IMR-90 (cell line): ENCODE results near the gene KDM3B. TPM values are rescaled to one million over a fixed set of nuclear protein-coding genes. Genes with fewer than 3 reads are reported as not detected.

ENCODE experiments used
- ATAC-seq: fragments of 200-7000 bp; cut with Tn5 transposase; 2 replicates; pipeline ENCODE4 v1.9.1; 2020; ENCODE audit warnings: low read depth, mild to moderate bottlenecking, moderate library complexity
- BruUV-seq: library from RNA; stranded (reverse); fragments of 400-500 nt; replicated peaks from 2 replicates; lab custom pipeline; 2021; lab: Mats Ljungman, UMichigan
- CTCF ChIA-PET: fragments of 300-600 bp; formaldehyde crosslinking; extraction: SDS; loops from one replicate; lab custom pipeline; 2021; ENCODE audit warnings: antibody characterized with exemption; lab: Yijun Ruan, JAX
- POLR2A ChIA-PET: fragments of 300-600 bp; sonication (Branson Sonifier 250); formaldehyde crosslinking; loops from one replicate; lab custom pipeline; 2022; ENCODE audit warnings: antibody characterized with exemption; ENCODE audit not compliant: unreplicated experiment; lab: Charles Lee
- DNase-seq: peaks from one replicate; pipeline ENCODE4 v3.0.0; 2013
- H2AFZ ChIP-seq: replicated peaks from 2 replicates; pipeline ENCODE3; 2013; ENCODE audit warnings: low read length, mild to moderate bottlenecking; ENCODE audit not compliant: poor library complexity
- H2AK5ac ChIP-seq: 2 replicates; pipeline ENCODE4 v1.6.1; 2013; ENCODE audit warnings: low read depth, low read length, inconsistent platforms
- H2AK9ac ChIP-seq: replicated peaks from 2 replicates; pipeline ENCODE3; 2013; ENCODE audit warnings: mild to moderate bottlenecking, low read depth, low read length, moderate library complexity; ENCODE audit not compliant: poor library complexity
- H2BK120ac ChIP-seq: 2 replicates; pipeline ENCODE4 v1.6.1; 2013; ENCODE audit warnings: low read depth, low read length, inconsistent platforms
- H2BK15ac ChIP-seq: 3 replicates; pipeline ENCODE4 v1.6.1; 2013; ENCODE audit warnings: low read depth, low read length, inconsistent platforms
- H2BK20ac ChIP-seq: 2 replicates; pipeline ENCODE4 v1.6.1; 2013; ENCODE audit warnings: low read depth, mild to moderate bottlenecking, inconsistent platforms, low read length, moderate library complexity
- H2BK5ac ChIP-seq: 2 replicates; pipeline ENCODE4 v1.6.1; 2013; ENCODE audit warnings: mild to moderate bottlenecking, low read depth, low read length, inconsistent platforms; ENCODE audit not compliant: poor library complexity, severe bottlenecking
- H3K14ac ChIP-seq: replicated peaks from 2 replicates; pipeline ENCODE4 v1.6.1; 2013; ENCODE audit warnings: low read depth, low read length, inconsistent platforms
- H3K18ac ChIP-seq: 2 replicates; pipeline ENCODE4 v1.6.1; 2013; ENCODE audit warnings: low read depth, low read length, control low read depth
- H3K23ac ChIP-seq: 2 replicates; pipeline ENCODE4 v1.6.1; 2013; ENCODE audit warnings: low read depth, low read length, inconsistent platforms
- H3K27ac ChIP-seq: 2 replicates; pipeline ENCODE4 v1.5.1; 2013; ENCODE audit warnings: mild to moderate bottlenecking, control low read depth, low read length; ENCODE audit not compliant: insufficient read depth
- H3K27me3 ChIP-seq: 2 replicates; pipeline ENCODE4 v1.6.1; 2013; ENCODE audit warnings: low read length; ENCODE audit not compliant: control insufficient read depth, insufficient read depth
- H3K36me3 ChIP-seq: 2 replicates; pipeline ENCODE4 v1.6.1; 2013; ENCODE audit warnings: low read length, mixed read lengths; ENCODE audit not compliant: control insufficient read depth, insufficient read depth
- H3K4ac ChIP-seq: 2 replicates; pipeline ENCODE4 v1.6.1; 2013; ENCODE audit warnings: low read depth, low read length, inconsistent platforms
- H3K4me1 ChIP-seq: 2 replicates; pipeline ENCODE4 v1.6.1; 2013; ENCODE audit warnings: low read length, mixed read lengths; ENCODE audit not compliant: control insufficient read depth, insufficient read depth
- H3K4me2 ChIP-seq: 2 replicates; pipeline ENCODE4 v1.6.1; 2013; ENCODE audit warnings: low read depth, mild to moderate bottlenecking, control low read depth, low read length, moderate library complexity
- H3K4me3 ChIP-seq: 2 replicates; pipeline ENCODE4 v1.5.1; 2013; ENCODE audit warnings: low read depth, mild to moderate bottlenecking, control low read depth, low read length, moderate library complexity; ENCODE audit not compliant: insufficient read depth
- H3K56ac ChIP-seq: 2 replicates; pipeline ENCODE4 v1.6.1; 2013; ENCODE audit warnings: low read length, inconsistent platforms; ENCODE audit not compliant: insufficient read depth; ENCODE audit errors: extremely low read depth
- H3K79me1 ChIP-seq, 2 experiments: 2 replicates each; pipeline ENCODE4 v1.6.1; 2013; ENCODE audit warnings: low read length in 2 of 2, inconsistent platforms in 1 of 2, low read depth in 1 of 2
- H3K9ac ChIP-seq: 2 replicates; pipeline ENCODE4 v1.6.1; 2013; ENCODE audit warnings: low read depth, low read length, control low read depth
- H3K9me1 ChIP-seq: 2 replicates; pipeline ENCODE4 v1.6.1; 2013; ENCODE audit warnings: low read length, inconsistent platforms; ENCODE audit not compliant: insufficient read depth
- H3K9me3 ChIP-seq: 2 replicates; pipeline ENCODE4 v1.6.1; 2013; ENCODE audit warnings: low read length; ENCODE audit not compliant: control insufficient read depth, insufficient read depth
- H4K20me1 ChIP-seq: 2 replicates; pipeline ENCODE4 v1.6.1; 2013; ENCODE audit warnings: low read length, inconsistent platforms; ENCODE audit not compliant: insufficient read depth
- H4K5ac ChIP-seq: 2 replicates; pipeline ENCODE4 v1.6.1; 2013; ENCODE audit warnings: mild to moderate bottlenecking, low read depth, low read length, control low read depth
- H4K8ac ChIP-seq, 2 experiments: 2 replicates each; pipeline ENCODE4 v1.6.1; 2013; ENCODE audit warnings: low read depth in 2 of 2, low read length in 2 of 2, control low read depth in 1 of 2, inconsistent platforms in 1 of 2
- H4K91ac ChIP-seq: 2 replicates; pipeline ENCODE4 v1.6.1; 2013; ENCODE audit warnings: low read depth, low read length, inconsistent platforms; ENCODE audit not compliant: insufficient read depth
- BHLHE40 ChIP-seq: fragments of 150-350 bp; IDR thresholded peaks from 2 replicates; pipeline ENCODE4 v1.6.1; 2016; ENCODE audit warnings: mild to moderate bottlenecking, low read depth, low read length
- CEBPB ChIP-seq: IDR thresholded peaks from 2 replicates; pipeline ENCODE4 v1.6.1; 2012; ENCODE audit warnings: low read depth, low read length, improper control_type of control experiment
- CHD1 ChIP-seq: IDR thresholded peaks from 2 replicates; pipeline ENCODE4 v1.6.1; 2012; ENCODE audit warnings: low read depth, low read length, improper control_type of control experiment
- FOS ChIP-seq: fragments of 150-350 bp; IDR thresholded peaks from 2 replicates; pipeline ENCODE4 v1.6.1; 2016; ENCODE audit warnings: low read depth, low read length
- MAZ ChIP-seq: IDR thresholded peaks from 2 replicates; pipeline ENCODE4 v1.6.1; 2012; ENCODE audit warnings: low read depth, mild to moderate bottlenecking, low read length, improper control_type of control experiment, moderate library complexity, borderline replicate concordance
- MXI1 ChIP-seq: IDR thresholded peaks from 2 replicates; pipeline ENCODE4 v1.6.1; 2012; ENCODE audit warnings: low read depth, mild to moderate bottlenecking, low read length, moderate library complexity, borderline replicate concordance
- NFE2L2 ChIP-seq: fragments of 150-350 bp; IDR thresholded peaks from 2 replicates; pipeline ENCODE4 v1.6.1; 2016; ENCODE audit warnings: low read depth, mild to moderate bottlenecking, low read length
- RAD21 ChIP-seq: IDR thresholded peaks from 2 replicates; pipeline ENCODE4 v1.6.1; 2012; ENCODE audit warnings: low read length, improper control_type of control experiment
- RCOR1 ChIP-seq: IDR thresholded peaks from 2 replicates; pipeline ENCODE4 v1.6.1; 2012; ENCODE audit warnings: mild to moderate bottlenecking, low read length, improper control_type of control experiment; ENCODE audit not compliant: insufficient replicate concordance
- WGBS, 2 experiments: methylation state at CpG; one replicate each; pipeline versions ENCODE4 v1.1.5 to v1.1.7; 2013; ENCODE audit warnings: missing lambda C conversion rate in 2 of 2; ENCODE audit not compliant: insufficient read length in 1 of 2; ENCODE audit errors: extremely low coverage in 2 of 2; 5-methylcytosine and 5-hydroxymethylcytosine counted together
- dilution Hi-C: fragments of 300-500 bp; cut with HindIII; formaldehyde crosslinking; loops from one replicate; pipeline ENCODE4 v1.14.3; 2018; ENCODE audit warnings: low sequenced_read_pairs; ENCODE audit not compliant: unreplicated experiment
- in situ Hi-C: fragments of 300-500 bp; cut with MboI; formaldehyde crosslinking; loops from 3 replicates; pipeline ENCODE4 v1.14.3; 2019; ENCODE audit warnings: low sequenced_read_pairs, inconsistent platforms, mixed read lengths
- intact Hi-C: fragments of 100-400 bp; cut with micrococcal nuclease; formaldehyde crosslinking; loops from 2 replicates; pipeline ENCODE4 v1.10.0; 2022
- polyA plus RNA-seq, 3 experiments: library from polyadenylated mRNA; depleted of rRNA; stranded (reverse); fragments of >200 nt; gene quantifications; 2 replicates each; pipeline ENCODE4 v1.2.3, GENCODE V29; 2012; ENCODE audit warnings: low replicate concordance in 1 of 3
- total RNA-seq: library from RNA; depleted of rRNA; stranded (reverse); fragments of >200 nt; gene quantifications from 2 replicates; pipeline ENCODE4 v1.2.3, GENCODE V29; 2012
- TF ChIP-seq, protein P1 (sequence below): conservative IDR thresholded peaks from 2 replicates; pipeline ENCODE4 v1.5.1; 2012; ENCODE audit warnings: mild to moderate bottlenecking, low read depth, low read length, improper control_type of control experiment
- TF ChIP-seq, protein P2 (sequence below): fragments of 150-350 bp; IDR thresholded peaks from 2 replicates; pipeline ENCODE4 v1.6.1; 2017; ENCODE audit warnings: mild to moderate bottlenecking, antibody characterized with exemption, low read length, low read depth

The KDM3B gene
- total and polyA plus RNA-seq, 2 of the 4 experiments (the other 2 are of a cell fraction), result 19.4 to 35.8 TPM

- Histone ChIP-seq H3K9me1 (no peaks in the 10 kb centered on the region), H2BK15ac (no peak overlapping the region), H3K14ac (peak overlapping the region; percentile 22), H3K79me1 (peaks cover 6 to 28% of the 10 kb centered on the region in 2 experiments; a peak in 3 of 4 replicates), H3K9ac (peak overlapping the region; percentile 76), H4K8ac (no peak overlapping the region), H2BK5ac (no peak overlapping the region), H2BK120ac (no peak overlapping the region), H2BK20ac (no peak overlapping the region), H4K5ac (peak overlapping the region; percentile 58; the same call in 1 of the 2 replicates), H2AFZ (no peak overlapping the region), H3K27ac (peak overlapping the region; percentile 56; the same call in 1 of the 2 replicates), H3K36me3 (peaks cover 2% of the 10 kb centered on the region), H3K4me3 (peak overlapping the region; percentile 73), H3K56ac (no peak overlapping the region), H3K4ac (no peak overlapping the region), H2AK5ac (no peak overlapping the region), H3K23ac (peak overlapping the region; percentile 57; the same call in 1 of the 2 replicates), H3K4me1 (peaks cover 2% of the 10 kb centered on the region; the same call in 1 of the 2 replicates), H3K27me3 (no peaks in the 10 kb centered on the region), H2AK9ac (no peak overlapping the region), H3K4me2 (peak overlapping the region; percentile 89), H3K9me3 (peaks cover 4% of the 10 kb centered on the region), H3K18ac (no peak overlapping the region), H4K20me1 (peaks cover 43% of the 10 kb centered on the region), H4K91ac (no peak overlapping the region)
- dilution Hi-C loops, result no loop called here
- in situ Hi-C loops, result no loop called here
- intact Hi-C loops, result no loop called here
- WGBS, 2 experiments, result no CpG with 5 or more reads among the region's 5 CpGs
- POLR2A ChIA-PET, result no interaction called here
- DNase-seq (no peak), ATAC-seq (no peak)
- CTCF ChIA-PET, result interaction anchor here (0.5 to 1.4 kb wide), 3 partner anchors 16 to 160 kb away, joined by 3 to 4 read pairs (median 3); no protein-coding TSS in a partner anchor
- BruUV-seq, result no TSS peak
- TF ChIP-seq BHLHE40 (no peak), MXI1 (no peak), CEBPB (no peak), NFE2L2 (no peak), CHD1 (no peak), RCOR1 (no peak), RAD21 (no peak), FOS (no peak), MAZ (no peak)
- TF ChIP-seq, protein P1, sequence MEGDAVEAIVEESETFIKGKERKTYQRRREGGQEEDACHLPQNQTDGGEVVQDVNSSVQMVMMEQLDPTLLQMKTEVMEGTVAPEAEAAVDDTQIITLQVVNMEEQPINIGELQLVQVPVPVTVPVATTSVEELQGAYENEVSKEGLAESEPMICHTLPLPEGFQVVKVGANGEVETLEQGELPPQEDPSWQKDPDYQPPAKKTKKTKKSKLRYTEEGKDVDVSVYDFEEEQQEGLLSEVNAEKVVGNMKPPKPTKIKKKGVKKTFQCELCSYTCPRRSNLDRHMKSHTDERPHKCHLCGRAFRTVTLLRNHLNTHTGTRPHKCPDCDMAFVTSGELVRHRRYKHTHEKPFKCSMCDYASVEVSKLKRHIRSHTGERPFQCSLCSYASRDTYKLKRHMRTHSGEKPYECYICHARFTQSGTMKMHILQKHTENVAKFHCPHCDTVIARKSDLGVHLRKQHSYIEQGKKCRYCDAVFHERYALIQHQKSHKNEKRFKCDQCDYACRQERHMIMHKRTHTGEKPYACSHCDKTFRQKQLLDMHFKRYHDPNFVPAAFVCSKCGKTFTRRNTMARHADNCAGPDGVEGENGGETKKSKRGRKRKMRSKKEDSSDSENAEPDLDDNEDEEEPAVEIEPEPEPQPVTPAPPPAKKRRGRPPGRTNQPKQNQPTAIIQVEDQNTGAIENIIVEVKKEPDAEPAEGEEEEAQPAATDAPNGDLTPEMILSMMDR, result no peak
- TF ChIP-seq, protein P2, sequence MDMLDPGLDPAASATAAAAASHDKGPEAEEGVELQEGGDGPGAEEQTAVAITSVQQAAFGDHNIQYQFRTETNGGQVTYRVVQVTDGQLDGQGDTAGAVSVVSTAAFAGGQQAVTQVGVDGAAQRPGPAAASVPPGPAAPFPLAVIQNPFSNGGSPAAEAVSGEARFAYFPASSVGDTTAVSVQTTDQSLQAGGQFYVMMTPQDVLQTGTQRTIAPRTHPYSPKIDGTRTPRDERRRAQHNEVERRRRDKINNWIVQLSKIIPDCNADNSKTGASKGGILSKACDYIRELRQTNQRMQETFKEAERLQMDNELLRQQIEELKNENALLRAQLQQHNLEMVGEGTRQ, result no peak
These were observed 1.9 kb downstream of the KDM3B start for GRCh38 chr5:138354387-138354786.
